ENCODE results near the gene MID1IP1. TPM values are rescaled to one million over a fixed set of nuclear protein-coding genes. Genes with fewer than 3 reads are reported as not detected.

Gene MID1IP1
- total RNA-seq, 1 donor from 2014 or later, result 76.1 TPM

DNA sequence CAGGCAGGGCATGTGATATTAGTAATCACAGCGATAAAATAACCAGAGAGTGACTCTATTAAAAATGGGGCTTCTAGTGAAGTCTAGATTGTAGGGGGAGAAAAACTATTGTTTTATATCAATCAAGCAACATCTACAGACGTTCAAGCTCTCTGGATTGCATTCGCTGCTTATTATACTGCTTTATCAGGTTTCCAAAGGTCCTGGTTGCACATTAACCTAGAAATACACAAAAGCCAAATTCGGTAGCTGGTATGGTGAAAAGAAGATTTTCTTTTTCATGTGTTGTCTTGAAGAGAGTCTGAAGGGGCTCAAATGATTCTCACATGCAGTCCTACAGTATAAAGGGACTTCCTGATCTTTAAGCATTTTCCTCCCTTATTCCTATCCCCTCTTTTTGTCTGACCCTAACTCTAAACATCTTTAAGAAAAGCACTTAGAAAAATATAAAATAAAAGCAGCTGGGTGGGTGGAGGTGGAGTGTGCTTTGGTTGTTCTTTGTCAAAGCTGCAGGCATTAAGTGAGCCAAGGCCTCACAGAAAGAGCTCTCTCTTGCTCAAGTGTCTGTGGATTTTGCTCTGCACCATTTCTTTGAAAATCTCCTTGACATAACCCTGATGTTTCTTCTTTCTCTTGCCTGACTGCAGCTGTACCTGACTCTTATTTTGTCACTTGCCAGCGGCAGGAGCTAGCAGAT lies 46.1 kb downstream of the MID1IP1 start:
- no peaks in the 10 kb centered on the region for H3K36me3 ChIP-seq
- no peak overlapping the region for H3K4me3 ChIP-seq
- DNase-seq (ENCODE audit: low spot score in 2 of 2), result no peak
- intact Hi-C loops (cut with DNase I), result no loop called here
- TF ChIP-seq, protein P1, sequence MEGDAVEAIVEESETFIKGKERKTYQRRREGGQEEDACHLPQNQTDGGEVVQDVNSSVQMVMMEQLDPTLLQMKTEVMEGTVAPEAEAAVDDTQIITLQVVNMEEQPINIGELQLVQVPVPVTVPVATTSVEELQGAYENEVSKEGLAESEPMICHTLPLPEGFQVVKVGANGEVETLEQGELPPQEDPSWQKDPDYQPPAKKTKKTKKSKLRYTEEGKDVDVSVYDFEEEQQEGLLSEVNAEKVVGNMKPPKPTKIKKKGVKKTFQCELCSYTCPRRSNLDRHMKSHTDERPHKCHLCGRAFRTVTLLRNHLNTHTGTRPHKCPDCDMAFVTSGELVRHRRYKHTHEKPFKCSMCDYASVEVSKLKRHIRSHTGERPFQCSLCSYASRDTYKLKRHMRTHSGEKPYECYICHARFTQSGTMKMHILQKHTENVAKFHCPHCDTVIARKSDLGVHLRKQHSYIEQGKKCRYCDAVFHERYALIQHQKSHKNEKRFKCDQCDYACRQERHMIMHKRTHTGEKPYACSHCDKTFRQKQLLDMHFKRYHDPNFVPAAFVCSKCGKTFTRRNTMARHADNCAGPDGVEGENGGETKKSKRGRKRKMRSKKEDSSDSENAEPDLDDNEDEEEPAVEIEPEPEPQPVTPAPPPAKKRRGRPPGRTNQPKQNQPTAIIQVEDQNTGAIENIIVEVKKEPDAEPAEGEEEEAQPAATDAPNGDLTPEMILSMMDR (IDR thresholded peaks at IDR 0.05), result no peak
- H3K4me1 ChIP-seq, result no peaks in the 10 kb centered on the region
- no peak overlapping the region for H3K27ac ChIP-seq
- H3K9me3 ChIP-seq, result no peaks in the 10 kb centered on the region
- no peaks in the 10 kb centered on the region for H3K27me3 ChIP-seq

DNA sequence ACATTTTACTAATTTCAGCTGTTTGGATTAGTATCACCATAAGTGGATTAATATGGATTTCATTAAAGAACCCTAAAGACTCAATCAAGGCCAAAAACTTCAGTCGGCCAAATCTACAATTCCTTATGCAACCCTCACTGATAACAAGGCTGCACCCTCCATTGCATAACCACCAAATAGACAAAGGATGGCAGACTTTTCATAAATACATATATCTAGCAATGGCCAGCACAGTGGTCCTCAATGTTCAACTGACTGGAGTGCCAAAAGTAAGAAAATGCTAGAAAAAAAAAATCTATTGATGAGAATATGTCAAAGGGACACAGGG lies 46.6 kb downstream of the MID1IP1 start:
- intact Hi-C loops (cut with DNase I), result no loop called here
- no peak overlapping the region for H3K27ac ChIP-seq
- DNase-seq (ENCODE audit: low spot score in 2 of 2), result no peak

DNA sequence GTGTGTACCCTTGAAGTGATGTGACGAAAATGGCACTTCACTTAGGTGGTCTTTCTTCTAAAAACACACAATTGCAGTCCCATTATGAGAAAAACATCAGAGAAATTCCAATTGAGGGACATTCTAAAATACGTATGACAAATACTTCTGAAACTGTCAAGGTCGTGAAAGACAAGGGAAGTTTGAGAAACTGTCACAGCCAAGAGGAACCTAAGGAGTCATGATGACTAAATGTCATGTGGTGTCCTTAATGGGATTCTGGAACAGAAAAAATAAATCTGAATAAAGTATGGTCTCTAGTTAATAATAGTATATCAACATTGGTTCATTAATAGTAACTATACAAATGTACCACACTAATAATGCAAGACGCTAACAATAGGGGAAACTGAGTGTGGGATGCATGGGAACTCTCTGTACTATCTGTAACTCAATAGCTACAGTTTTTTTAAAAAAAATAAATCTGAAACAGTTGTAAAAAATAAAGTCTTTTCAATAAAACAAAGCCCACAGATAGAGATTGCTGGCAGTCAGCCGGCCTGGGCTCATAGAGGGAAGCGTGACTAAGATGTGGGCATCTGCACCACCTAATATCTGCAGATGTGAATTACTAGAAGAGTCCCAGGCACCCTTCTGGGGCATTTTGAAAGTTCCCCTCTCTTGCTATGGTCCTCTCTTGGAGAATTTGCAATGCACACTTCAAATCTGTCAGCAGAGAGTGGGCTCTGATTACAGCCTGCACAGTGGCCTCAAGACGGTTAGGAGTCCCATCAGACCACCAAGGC lies 47.6 kb downstream of the MID1IP1 start:
- TF ChIP-seq, protein P1 (IDR thresholded peaks at IDR 0.05), result no peak
- Histone ChIP-seq H3K27ac (no peak overlapping the region), H3K36me3 (no peaks in the 10 kb centered on the region), H3K4me3 (no peak overlapping the region), H3K9me3 (no peaks in the 10 kb centered on the region), H3K27me3 (no peaks in the 10 kb centered on the region), H3K4me1 (no peaks in the 10 kb centered on the region)
- DNase-seq (ENCODE audit: low spot score in 2 of 2), result no peak
- intact Hi-C loops (cut with DNase I), result no loop called here

More for the DNA sequence above, 46.6 kb downstream of the MID1IP1 start:
- no peaks in the 10 kb centered on the region for H3K9me3 ChIP-seq
- no peak overlapping the region for H3K4me3 ChIP-seq
- H3K27me3 ChIP-seq, result no peaks in the 10 kb centered on the region
- no peaks in the 10 kb centered on the region for H3K4me1 ChIP-seq
- H3K36me3 ChIP-seq, result no peaks in the 10 kb centered on the region
- TF ChIP-seq, protein P1 (IDR thresholded peaks at IDR 0.05), result no peak

DNA sequence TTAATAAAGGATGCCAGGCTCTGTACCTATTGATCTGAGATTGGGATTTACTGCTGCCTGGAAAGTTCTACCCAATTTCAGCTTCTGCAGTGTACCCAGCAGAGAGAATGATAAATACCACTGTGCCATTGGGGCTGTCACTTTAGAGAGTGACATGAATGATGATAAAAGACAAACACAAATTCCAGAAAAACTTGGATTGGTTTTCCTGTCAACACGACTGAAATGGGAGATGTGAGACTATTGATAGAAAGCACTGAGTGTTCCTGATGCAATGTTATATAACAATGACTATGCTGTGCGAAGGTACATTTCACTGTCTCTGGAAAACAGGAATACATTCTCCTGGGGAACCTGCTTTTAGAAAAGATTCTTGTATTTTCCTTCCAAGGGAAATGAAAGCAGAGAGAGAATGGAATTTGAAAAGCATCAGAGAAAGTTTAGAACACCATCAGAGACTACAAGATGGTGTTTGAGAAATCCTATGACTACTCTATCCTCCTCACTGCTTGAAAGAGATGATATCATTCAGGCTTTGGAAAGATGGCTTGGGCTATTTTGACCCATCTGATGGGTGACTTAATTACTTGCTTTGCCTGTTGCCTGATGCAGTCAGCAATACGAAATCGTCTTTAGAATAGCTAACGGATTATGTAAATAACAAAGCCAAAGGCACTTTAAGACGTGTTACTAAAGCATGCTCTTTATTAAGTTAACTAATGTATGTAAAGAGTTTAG lies 49.7 kb downstream of the MID1IP1 start:
- H3K4me1 ChIP-seq, result no peaks in the 10 kb centered on the region
- TF ChIP-seq, protein P1 (IDR thresholded peaks at IDR 0.05), result no peak
- H3K27me3 ChIP-seq, result no peaks in the 10 kb centered on the region
- H3K36me3 ChIP-seq, result no peaks in the 10 kb centered on the region
- intact Hi-C loops (cut with DNase I), result no loop called here
- no peak overlapping the region for H3K27ac ChIP-seq
- no peak overlapping the region for H3K4me3 ChIP-seq
- no peaks in the 10 kb centered on the region for H3K9me3 ChIP-seq
- no peak for DNase-seq (ENCODE audit: low spot score in 2 of 2)

DNA sequence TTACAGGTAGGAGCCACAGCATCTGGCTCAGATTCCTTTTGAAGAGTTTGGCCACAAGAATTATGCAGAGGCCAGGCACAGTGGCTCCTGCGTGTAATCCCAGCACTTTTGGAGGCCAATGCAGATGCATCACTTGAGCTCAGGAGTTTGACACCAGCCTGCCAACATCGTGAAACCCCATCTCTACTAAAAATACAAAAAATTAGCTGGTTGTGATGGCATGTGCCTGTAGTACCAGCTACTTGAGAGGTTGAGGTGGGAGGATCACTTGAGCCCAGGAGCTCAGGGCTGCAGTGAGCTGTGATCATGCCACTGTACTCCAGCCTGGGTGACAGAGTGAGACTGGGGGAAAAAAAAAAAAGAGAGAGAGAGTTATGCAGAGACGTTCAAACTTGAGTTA lies 53.0 kb downstream of the MID1IP1 start:
- intact Hi-C loops (cut with DNase I), result no loop called here
- TF ChIP-seq, protein P1 (IDR thresholded peaks at IDR 0.05), result no peak
- no peak for DNase-seq (ENCODE audit: low spot score in 2 of 2)
- H3K9me3 ChIP-seq, result no peaks in the 10 kb centered on the region
- no peak overlapping the region for H3K27ac ChIP-seq
- H3K4me1 ChIP-seq, result no peaks in the 10 kb centered on the region
- H3K36me3 ChIP-seq, result no peaks in the 10 kb centered on the region
- no peak overlapping the region for H3K4me3 ChIP-seq
- H3K27me3 ChIP-seq, result no peaks in the 10 kb centered on the region

Other genes starting within 250 kb of the MID1IP1 start
- 122 TPM for gene TSPAN7, start 239.9 kb upstream of the MID1IP1 start, total RNA-seq

All from ascending aorta (tissue), 2 donors.